ENCODE results near the gene ANO3. TPM values are rescaled to one million over a fixed set of nuclear protein-coding genes. Genes with fewer than 3 reads are reported as not detected.

Gene ANO3
- total RNA-seq, 2 experiments from 2014 or later, result not detected

DNA sequence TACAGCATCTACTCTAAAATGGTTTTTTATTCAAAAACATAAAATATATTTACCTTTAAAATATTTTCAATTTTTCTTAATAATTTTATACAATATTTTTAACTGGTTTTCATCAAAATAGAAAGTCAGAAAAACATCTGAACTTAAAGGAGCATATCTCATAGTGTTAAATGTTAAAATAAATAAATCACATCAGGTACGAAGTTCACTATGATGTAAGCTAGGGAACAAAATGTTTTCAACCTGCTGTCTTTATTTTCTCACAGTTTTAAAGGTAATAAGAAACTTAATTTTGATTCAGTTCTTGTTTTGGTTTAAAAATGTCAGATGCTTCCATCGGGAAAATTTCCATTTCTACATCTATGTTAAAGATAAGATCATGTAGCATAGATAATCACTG, 142.5 kb downstream of the ANO3 start:
- Mint-ChIP-seq H3K27me3 (no peaks in the 10 kb centered on the region), H3K4me3 (no peak overlapping the region), H3K4me1 (ENCODE audit: low read depth) (no peaks in the 10 kb centered on the region), H3K27ac (no peak overlapping the region), H3K36me3 (ENCODE audit: low read depth) (no peaks in the 10 kb centered on the region), H3K9me3 (peaks cover 1% of the 10 kb centered on the region)
- TF ChIP-seq, protein P1, sequence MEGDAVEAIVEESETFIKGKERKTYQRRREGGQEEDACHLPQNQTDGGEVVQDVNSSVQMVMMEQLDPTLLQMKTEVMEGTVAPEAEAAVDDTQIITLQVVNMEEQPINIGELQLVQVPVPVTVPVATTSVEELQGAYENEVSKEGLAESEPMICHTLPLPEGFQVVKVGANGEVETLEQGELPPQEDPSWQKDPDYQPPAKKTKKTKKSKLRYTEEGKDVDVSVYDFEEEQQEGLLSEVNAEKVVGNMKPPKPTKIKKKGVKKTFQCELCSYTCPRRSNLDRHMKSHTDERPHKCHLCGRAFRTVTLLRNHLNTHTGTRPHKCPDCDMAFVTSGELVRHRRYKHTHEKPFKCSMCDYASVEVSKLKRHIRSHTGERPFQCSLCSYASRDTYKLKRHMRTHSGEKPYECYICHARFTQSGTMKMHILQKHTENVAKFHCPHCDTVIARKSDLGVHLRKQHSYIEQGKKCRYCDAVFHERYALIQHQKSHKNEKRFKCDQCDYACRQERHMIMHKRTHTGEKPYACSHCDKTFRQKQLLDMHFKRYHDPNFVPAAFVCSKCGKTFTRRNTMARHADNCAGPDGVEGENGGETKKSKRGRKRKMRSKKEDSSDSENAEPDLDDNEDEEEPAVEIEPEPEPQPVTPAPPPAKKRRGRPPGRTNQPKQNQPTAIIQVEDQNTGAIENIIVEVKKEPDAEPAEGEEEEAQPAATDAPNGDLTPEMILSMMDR (IDR thresholded peaks at IDR 0.05), result no peak
- no peak for ATAC-seq
- intact Hi-C loops (cut with micrococcal nuclease), result no loop called here
- POLR2A ChIA-PET, result no interaction called here
- CTCF ChIA-PET, result no interaction called here
- no peak for DNase-seq

DNA sequence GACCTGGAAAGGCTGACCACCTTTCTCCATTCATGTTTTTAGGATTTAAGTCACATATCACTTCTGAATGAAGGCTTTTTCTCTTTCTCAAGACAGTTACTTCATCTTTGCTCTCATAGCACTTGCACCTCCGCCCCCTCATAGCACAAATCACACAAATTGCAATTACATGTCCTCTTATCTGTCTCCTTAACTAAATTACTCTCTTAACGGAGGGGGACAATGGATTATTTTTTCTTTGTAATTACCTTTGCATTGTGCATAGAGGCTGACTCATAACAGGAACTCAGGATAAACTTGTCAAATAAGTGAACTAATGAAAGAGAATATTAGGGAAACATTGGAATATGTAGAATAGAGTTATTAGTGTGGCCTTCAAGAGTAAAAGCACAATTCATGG, 145.5 kb downstream of the ANO3 start:
- Mint-ChIP-seq H3K27me3 (no peaks in the 10 kb centered on the region), H3K27ac (no peak overlapping the region), H3K4me3 (no peak overlapping the region), H3K36me3 (ENCODE audit: low read depth) (no peaks in the 10 kb centered on the region), H3K4me1 (ENCODE audit: low read depth) (no peaks in the 10 kb centered on the region), H3K9me3 (peaks cover 3% of the 10 kb centered on the region)
- intact Hi-C loops (cut with micrococcal nuclease), result no loop called here
- ATAC-seq (no peak), DNase-seq (no peak)
- ChIA-PET POLR2A (no interaction called here), CTCF (no interaction called here)
- TF ChIP-seq, protein P1 (IDR thresholded peaks at IDR 0.05), result no peak

DNA sequence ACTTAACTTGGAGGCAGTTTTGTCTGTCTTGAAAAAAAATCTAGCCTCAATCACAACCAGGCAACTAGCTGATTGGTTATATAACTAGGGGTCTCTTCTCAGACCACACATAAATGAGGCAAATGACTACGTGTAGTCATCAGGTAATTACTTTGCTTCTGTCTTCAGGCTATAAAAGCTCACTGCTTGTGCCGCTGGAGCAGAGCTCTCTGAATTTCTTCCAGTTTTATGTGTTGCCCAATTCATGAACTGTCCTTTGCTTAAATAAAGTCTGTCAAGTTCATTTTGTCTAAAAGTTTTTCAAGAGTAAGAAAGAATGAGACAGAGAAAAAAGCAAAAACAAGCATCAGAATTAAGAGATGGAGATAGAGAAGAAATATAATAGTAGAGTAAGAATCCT, 146.8 kb downstream of the ANO3 start:
- TF ChIP-seq, protein P1 (IDR thresholded peaks at IDR 0.05), result no peak
- intact Hi-C loops (cut with micrococcal nuclease), result no loop called here
- H3K4me1 Mint-ChIP-seq (ENCODE audit: low read depth), result no peaks in the 10 kb centered on the region
- H3K36me3 Mint-ChIP-seq (ENCODE audit: low read depth), result no peaks in the 10 kb centered on the region
- ATAC-seq (no peak), DNase-seq (no peak)
- H3K9me3 Mint-ChIP-seq, result peaks cover 2% of the 10 kb centered on the region
- no peak overlapping the region for H3K27ac Mint-ChIP-seq
- ChIA-PET POLR2A (no interaction called here), CTCF (no interaction called here)
- H3K27me3 Mint-ChIP-seq, result no peaks in the 10 kb centered on the region
- H3K4me3 Mint-ChIP-seq, result no peak overlapping the region

DNA sequence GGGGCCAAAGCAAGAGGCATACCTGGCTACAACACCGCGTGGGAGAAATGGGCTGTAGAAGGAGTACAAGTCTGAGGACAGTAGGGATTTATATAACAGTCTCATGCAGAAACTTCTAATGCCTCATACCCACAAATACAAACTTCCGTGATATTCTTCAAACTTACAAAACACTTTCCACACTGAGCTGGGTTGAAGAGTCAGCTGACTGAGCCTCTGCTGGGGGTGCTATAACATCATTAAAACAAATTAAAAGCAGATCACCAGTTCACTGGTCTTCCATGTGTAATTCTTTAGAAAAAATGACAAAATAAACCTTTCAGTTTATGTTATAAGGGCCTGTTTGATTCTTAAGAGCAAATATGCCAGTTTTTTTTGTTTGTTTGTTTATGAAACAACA, 148.1 kb downstream of the ANO3 start:
- H3K36me3 Mint-ChIP-seq (ENCODE audit: low read depth), result no peaks in the 10 kb centered on the region
- H3K27ac Mint-ChIP-seq, result no peak overlapping the region
- DNase-seq (no peak), ATAC-seq (no peak)
- intact Hi-C loops (cut with micrococcal nuclease), result no loop called here
- peaks cover 2% of the 10 kb centered on the region for H3K9me3 Mint-ChIP-seq
- TF ChIP-seq, protein P1 (IDR thresholded peaks at IDR 0.05), result no peak
- no peaks in the 10 kb centered on the region for H3K27me3 Mint-ChIP-seq
- CTCF ChIA-PET, result no interaction called here
- POLR2A ChIA-PET, result no interaction called here
- H3K4me3 Mint-ChIP-seq, result no peak overlapping the region
- H3K4me1 Mint-ChIP-seq (ENCODE audit: low read depth), result no peaks in the 10 kb centered on the region

DNA sequence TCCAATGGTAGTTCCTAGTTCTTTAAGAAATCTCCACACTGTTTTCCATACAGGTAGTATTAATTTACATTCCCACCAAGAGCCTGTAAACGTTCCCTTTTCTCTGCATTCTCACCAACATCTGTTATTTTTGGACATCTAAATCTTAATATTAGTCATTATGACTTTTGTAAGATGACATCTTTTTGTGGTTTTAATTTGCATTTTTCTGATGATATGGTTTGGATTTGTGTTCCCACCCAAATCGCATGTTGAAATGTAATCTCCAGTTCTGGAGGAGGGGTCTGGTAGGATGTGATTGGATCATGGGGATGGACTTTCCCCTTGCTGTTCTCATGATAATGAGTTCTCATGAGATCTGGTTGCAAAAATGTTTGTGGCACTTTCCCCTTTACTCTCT, 151.2 kb downstream of the ANO3 start:
- no peak for ATAC-seq
- Mint-ChIP-seq H3K9me3 (peaks cover 4% of the 10 kb centered on the region), H3K4me3 (no peak overlapping the region), H3K4me1 (ENCODE audit: low read depth) (no peaks in the 10 kb centered on the region), H3K27ac (no peak overlapping the region), H3K36me3 (ENCODE audit: low read depth) (no peaks in the 10 kb centered on the region), H3K27me3 (no peaks in the 10 kb centered on the region)
- ChIA-PET CTCF (no interaction called here), POLR2A (no interaction called here)
- no peak for DNase-seq
- TF ChIP-seq, protein P1 (IDR thresholded peaks at IDR 0.05), result no peak
- intact Hi-C loops (cut with micrococcal nuclease), result no loop called here
